HEK293 (cell line): ENCODE measurements around the gene SIL1.

Experiments
- BCL6B ChIP-seq: fragments of 450-650 bp; formaldehyde crosslinking; IDR thresholded peaks from 2 replicates; pipeline ENCODE4 v1.5.1; 2017; ENCODE audit warnings: missing biosample characterization, missing genetic modification characterization
- GFI1B ChIP-seq: fragments of 450-650 bp; formaldehyde crosslinking; IDR thresholded peaks from 2 replicates; pipeline ENCODE4 v1.5.1; 2016; ENCODE audit warnings: missing biosample characterization, missing genetic modification characterization
- GLIS1 ChIP-seq: fragments of 450-650 bp; formaldehyde crosslinking; IDR thresholded peaks from 2 replicates; pipeline ENCODE4 v1.5.1; 2016; ENCODE audit warnings: missing biosample characterization, missing genetic modification characterization
- IKZF3 ChIP-seq: fragments of 450-650 bp; IDR thresholded peaks from 2 replicates; pipeline ENCODE4 v1.5.0; 2018; ENCODE audit warnings: missing biosample characterization, mild to moderate bottlenecking, missing genetic modification characterization, moderate library complexity
- OVOL3 ChIP-seq: fragments of 450-650 bp; formaldehyde crosslinking; IDR thresholded peaks from 2 replicates; pipeline ENCODE4 v1.5.1; 2016; ENCODE audit warnings: missing biosample characterization, missing genetic modification characterization
- YY2 ChIP-seq: fragments of 450-650 bp; formaldehyde crosslinking; IDR thresholded peaks from 2 replicates; pipeline ENCODE4 v1.5.1; 2016; ENCODE audit warnings: missing biosample characterization, missing genetic modification characterization
- ZBTB20 ChIP-seq: fragments of 450-650 bp; formaldehyde crosslinking; IDR thresholded peaks from 2 replicates; pipeline ENCODE4 v1.5.1; 2016; ENCODE audit warnings: missing biosample characterization, missing genetic modification characterization
- ZFHX2 ChIP-seq: fragments of 450-650 bp; formaldehyde crosslinking; conservative IDR thresholded peaks from 2 replicates; pipeline ENCODE4 v1.5.1; 2016; ENCODE audit warnings: missing biosample characterization, missing genetic modification characterization
- ZFP69B ChIP-seq: fragments of 450-650 bp; formaldehyde crosslinking; IDR thresholded peaks from 2 replicates; pipeline ENCODE4 v1.5.1; 2016; ENCODE audit warnings: missing biosample characterization, missing genetic modification characterization
- ZIC2 ChIP-seq: fragments of 450-650 bp; formaldehyde crosslinking; IDR thresholded peaks from 2 replicates; pipeline ENCODE4 v1.5.1; 2016; ENCODE audit warnings: missing biosample characterization, missing genetic modification characterization
- ZNF133 ChIP-seq: fragments of 450-650 bp; formaldehyde crosslinking; IDR thresholded peaks from 2 replicates; pipeline ENCODE4 v1.5.1; 2016; ENCODE audit warnings: missing biosample characterization, missing genetic modification characterization
- ZNF157 ChIP-seq: fragments of 450-650 bp; formaldehyde crosslinking; IDR thresholded peaks from 2 replicates; pipeline ENCODE4 v1.5.1; 2016; ENCODE audit warnings: missing biosample characterization, missing genetic modification characterization
- ZNF266 ChIP-seq: fragments of 450-650 bp; formaldehyde crosslinking; IDR thresholded peaks from 2 replicates; pipeline ENCODE4 v1.5.1; 2016; ENCODE audit warnings: missing biosample characterization, missing genetic modification characterization, low read depth
- ZNF510 ChIP-seq: fragments of 450-650 bp; formaldehyde crosslinking; IDR thresholded peaks from 2 replicates; pipeline ENCODE4 v1.5.1; 2018; ENCODE audit warnings: mild to moderate bottlenecking, missing genetic modification characterization, missing biosample characterization; ENCODE audit not compliant: insufficient replicate concordance
- ZNF548 ChIP-seq: fragments of 450-650 bp; formaldehyde crosslinking; IDR thresholded peaks from 2 replicates; pipeline ENCODE4 v1.5.1; 2016; ENCODE audit warnings: missing biosample characterization, missing genetic modification characterization
- ZNF549 ChIP-seq: fragments of 450-650 bp; IDR thresholded peaks from 2 replicates; pipeline ENCODE4 v1.5.1; 2018; ENCODE audit warnings: missing biosample characterization, missing genetic modification characterization, mild to moderate bottlenecking, inconsistent platforms, moderate library complexity
- ZNF610 ChIP-seq: fragments of 450-650 bp; formaldehyde crosslinking; IDR thresholded peaks from 2 replicates; pipeline ENCODE4 v1.5.1; 2016; ENCODE audit warnings: missing biosample characterization, missing genetic modification characterization, borderline replicate concordance
- ZNF654 ChIP-seq: fragments of 450-650 bp; formaldehyde crosslinking; IDR thresholded peaks from 2 replicates; pipeline ENCODE4 v1.5.1; 2016; ENCODE audit warnings: low read depth, missing biosample characterization, missing genetic modification characterization
- ZNF76 ChIP-seq: fragments of 450-650 bp; formaldehyde crosslinking; IDR thresholded peaks from 2 replicates; pipeline ENCODE4; 2016; ENCODE audit warnings: low read depth, missing biosample characterization, missing genetic modification characterization, borderline replicate concordance
- ZNF843 ChIP-seq: fragments of 450-650 bp; formaldehyde crosslinking; IDR thresholded peaks from 2 replicates; pipeline ENCODE4 v1.5.1; 2016; ENCODE audit warnings: missing biosample characterization, missing genetic modification characterization
- ZSCAN23 ChIP-seq: fragments of 450-650 bp; formaldehyde crosslinking; IDR thresholded peaks from 2 replicates; pipeline ENCODE4 v1.5.1; 2016; ENCODE audit warnings: missing biosample characterization, missing genetic modification characterization
- TF ChIP-seq, protein P1 (sequence below): fragments of 450-650 bp; formaldehyde crosslinking; IDR thresholded peaks from 2 replicates; pipeline ENCODE4 v1.5.1; 2016; ENCODE audit warnings: missing biosample characterization, missing genetic modification characterization
- TF ChIP-seq, protein P2 (sequence below): fragments of 450-650 bp; formaldehyde crosslinking; optimal IDR thresholded peaks from 2 replicates; pipeline ENCODE3; 2016; ENCODE audit warnings: missing biosample characterization, mild to moderate bottlenecking, missing genetic modification characterization
- TF ChIP-seq, protein P3 (sequence below): fragments of 450-650 bp; formaldehyde crosslinking; IDR thresholded peaks from 2 replicates; pipeline ENCODE4 v1.5.1; 2016; ENCODE audit warnings: missing biosample characterization, missing genetic modification characterization
- TF ChIP-seq, protein P4 (sequence below): fragments of 450-650 bp; formaldehyde crosslinking; IDR thresholded peaks from 2 replicates; pipeline ENCODE4; 2016; ENCODE audit warnings: missing biosample characterization, missing genetic modification characterization
- TF ChIP-seq, protein P5 (sequence below): fragments of 450-650 bp; formaldehyde crosslinking; IDR thresholded peaks from 2 replicates; pipeline ENCODE4 v1.5.1; 2016; ENCODE audit warnings: missing biosample characterization, missing genetic modification characterization, borderline replicate concordance

SIL1 gene

GRCh38 chr5:139197710-139198669, at the start of gene SIL1 (continued):
- TF ChIP-seq BCL6B (tag by site-specific recombination) (no peak), GLIS1 (tag by site-specific recombination) (peak; percentile 28; the same call in 1 of the 2 replicates), ZBTB20 (tag by site-specific recombination) (peak; percentile 57; the same call in 1 of the 2 replicates), ZFHX2 (tag by site-specific recombination) (0 out of 2 replicates have a peak, but pooled peaks have one; percentile 25), ZNF266 (no peak), ZNF654 (tag by site-specific recombination) (no peak), YY2 (no peak), ZNF510 (tag by site-specific recombination) (no peak), ZNF133 (tag by site-specific recombination) (no peak), ZNF157 (tag by site-specific recombination) (0 out of 2 replicates have a peak, but pooled peaks have one; percentile 12), GFI1B (0 out of 2 replicates have a peak, but pooled peaks have one; percentile 29), ZNF76 (tag by site-specific recombination) (peak; percentile 95), ZNF548 (tag by site-specific recombination) (no peak), ZIC2 (tag by site-specific recombination) (no peak; the same call in 1 of the 2 replicates), ZFP69B (tag by site-specific recombination) (peak; percentile 89), ZNF549 (tag by site-specific recombination) (no peak), ZSCAN23 (peak; percentile 62; the same call in 1 of the 2 replicates), ZNF610 (tag by site-specific recombination) (peak; percentile 72; the same call in 1 of the 2 replicates), OVOL3 (tag by site-specific recombination) (peak; percentile 54; the same call in 1 of the 2 replicates), ZNF843 (tag by site-specific recombination) (peak; percentile 56; the same call in 1 of the 2 replicates), IKZF3 (tag by site-specific recombination) (peak; percentile 48)
- TF ChIP-seq, protein P1, sequence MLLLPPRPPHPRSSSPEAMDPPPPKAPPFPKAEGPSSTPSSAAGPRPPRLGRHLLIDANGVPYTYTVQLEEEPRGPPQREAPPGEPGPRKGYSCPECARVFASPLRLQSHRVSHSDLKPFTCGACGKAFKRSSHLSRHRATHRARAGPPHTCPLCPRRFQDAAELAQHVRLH, result peak; percentile 64; the same call in 1 of the 2 replicates
- TF ChIP-seq, protein P2, sequence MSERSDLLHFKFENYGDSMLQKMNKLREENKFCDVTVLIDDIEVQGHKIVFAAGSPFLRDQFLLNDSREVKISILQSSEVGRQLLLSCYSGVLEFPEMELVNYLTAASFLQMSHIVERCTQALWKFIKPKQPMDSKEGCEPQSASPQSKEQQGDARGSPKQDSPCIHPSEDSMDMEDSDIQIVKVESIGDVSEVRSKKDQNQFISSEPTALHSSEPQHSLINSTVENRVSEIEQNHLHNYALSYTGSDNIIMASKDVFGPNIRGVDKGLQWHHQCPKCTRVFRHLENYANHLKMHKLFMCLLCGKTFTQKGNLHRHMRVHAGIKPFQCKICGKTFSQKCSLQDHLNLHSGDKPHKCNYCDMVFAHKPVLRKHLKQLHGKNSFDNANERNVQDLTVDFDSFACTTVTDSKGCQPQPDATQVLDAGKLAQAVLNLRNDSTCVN, result peak; percentile 54
- TF ChIP-seq, protein P3, sequence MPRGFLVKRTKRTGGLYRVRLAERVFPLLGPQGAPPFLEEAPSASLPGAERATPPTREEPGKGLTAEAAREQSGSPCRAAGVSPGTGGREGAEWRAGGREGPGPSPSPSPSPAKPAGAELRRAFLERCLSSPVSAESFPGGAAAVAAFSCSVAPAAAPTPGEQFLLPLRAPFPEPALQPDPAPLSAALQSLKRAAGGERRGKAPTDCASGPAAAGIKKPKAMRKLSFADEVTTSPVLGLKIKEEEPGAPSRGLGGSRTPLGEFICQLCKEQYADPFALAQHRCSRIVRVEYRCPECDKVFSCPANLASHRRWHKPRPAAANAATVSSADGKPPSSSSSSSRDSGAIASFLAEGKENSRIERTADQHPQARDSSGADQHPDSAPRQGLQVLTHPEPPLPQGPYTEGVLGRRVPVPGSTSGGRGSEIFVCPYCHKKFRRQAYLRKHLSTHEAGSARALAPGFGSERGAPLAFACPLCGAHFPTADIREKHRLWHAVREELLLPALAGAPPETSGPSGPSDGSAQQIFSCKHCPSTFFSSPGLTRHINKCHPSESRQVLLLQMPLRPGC (tag by site-specific recombination), result no peak; the same call in 1 of the 2 replicates
- TF ChIP-seq, protein P4, sequence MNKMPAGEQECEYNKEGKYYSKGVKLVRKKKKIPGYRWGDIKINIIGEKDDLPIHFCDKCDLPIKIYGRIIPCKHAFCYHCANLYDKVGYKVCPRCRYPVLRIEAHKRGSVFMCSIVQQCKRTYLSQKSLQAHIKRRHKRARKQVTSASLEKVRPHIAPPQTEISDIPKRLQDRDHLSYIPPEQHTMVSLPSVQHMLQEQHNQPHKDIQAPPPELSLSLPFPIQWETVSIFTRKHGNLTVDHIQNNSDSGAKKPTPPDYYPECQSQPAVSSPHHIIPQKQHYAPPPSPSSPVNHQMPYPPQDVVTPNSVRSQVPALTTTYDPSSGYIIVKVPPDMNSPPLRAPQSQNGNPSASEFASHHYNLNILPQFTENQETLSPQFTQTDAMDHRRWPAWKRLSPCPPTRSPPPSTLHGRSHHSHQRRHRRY (tag by site-specific recombination), result no peak
- TF ChIP-seq, protein P5, sequence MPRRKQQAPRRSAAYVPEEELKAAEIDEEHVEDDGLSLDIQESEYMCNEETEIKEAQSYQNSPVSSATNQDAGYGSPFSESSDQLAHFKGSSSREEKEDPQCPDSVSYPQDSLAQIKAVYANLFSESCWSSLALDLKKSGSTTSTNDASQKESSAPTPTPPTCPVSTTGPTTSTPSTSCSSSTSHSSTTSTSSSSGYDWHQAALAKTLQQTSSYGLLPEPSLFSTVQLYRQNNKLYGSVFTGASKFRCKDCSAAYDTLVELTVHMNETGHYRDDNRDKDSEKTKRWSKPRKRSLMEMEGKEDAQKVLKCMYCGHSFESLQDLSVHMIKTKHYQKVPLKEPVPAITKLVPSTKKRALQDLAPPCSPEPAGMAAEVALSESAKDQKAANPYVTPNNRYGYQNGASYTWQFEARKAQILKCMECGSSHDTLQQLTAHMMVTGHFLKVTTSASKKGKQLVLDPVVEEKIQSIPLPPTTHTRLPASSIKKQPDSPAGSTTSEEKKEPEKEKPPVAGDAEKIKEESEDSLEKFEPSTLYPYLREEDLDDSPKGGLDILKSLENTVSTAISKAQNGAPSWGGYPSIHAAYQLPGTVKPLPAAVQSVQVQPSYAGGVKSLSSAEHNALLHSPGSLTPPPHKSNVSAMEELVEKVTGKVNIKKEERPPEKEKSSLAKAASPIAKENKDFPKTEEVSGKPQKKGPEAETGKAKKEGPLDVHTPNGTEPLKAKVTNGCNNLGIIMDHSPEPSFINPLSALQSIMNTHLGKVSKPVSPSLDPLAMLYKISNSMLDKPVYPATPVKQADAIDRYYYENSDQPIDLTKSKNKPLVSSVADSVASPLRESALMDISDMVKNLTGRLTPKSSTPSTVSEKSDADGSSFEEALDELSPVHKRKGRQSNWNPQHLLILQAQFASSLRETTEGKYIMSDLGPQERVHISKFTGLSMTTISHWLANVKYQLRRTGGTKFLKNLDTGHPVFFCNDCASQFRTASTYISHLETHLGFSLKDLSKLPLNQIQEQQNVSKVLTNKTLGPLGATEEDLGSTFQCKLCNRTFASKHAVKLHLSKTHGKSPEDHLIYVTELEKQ (tag by site-specific recombination), result peak; percentile 63; the same call in 1 of the 2 replicates
